ENCODE results near the gene PRX. TPM values are rescaled to one million over a fixed set of nuclear protein-coding genes. Genes with fewer than 3 reads are reported as not detected.
A peak's percentile ranks its signal among the peaks of the same experiment; 100 is the strongest.

Gene PRX
- total RNA-seq, 1 donor from 2014 or later, result 1.8 TPM

GRCh38 chr19:40366697-40367561 lies 46.2 kb downstream of the PRX start:
- TF ChIP-seq, protein P1, sequence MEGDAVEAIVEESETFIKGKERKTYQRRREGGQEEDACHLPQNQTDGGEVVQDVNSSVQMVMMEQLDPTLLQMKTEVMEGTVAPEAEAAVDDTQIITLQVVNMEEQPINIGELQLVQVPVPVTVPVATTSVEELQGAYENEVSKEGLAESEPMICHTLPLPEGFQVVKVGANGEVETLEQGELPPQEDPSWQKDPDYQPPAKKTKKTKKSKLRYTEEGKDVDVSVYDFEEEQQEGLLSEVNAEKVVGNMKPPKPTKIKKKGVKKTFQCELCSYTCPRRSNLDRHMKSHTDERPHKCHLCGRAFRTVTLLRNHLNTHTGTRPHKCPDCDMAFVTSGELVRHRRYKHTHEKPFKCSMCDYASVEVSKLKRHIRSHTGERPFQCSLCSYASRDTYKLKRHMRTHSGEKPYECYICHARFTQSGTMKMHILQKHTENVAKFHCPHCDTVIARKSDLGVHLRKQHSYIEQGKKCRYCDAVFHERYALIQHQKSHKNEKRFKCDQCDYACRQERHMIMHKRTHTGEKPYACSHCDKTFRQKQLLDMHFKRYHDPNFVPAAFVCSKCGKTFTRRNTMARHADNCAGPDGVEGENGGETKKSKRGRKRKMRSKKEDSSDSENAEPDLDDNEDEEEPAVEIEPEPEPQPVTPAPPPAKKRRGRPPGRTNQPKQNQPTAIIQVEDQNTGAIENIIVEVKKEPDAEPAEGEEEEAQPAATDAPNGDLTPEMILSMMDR (IDR thresholded peaks at IDR 0.05; ENCODE audit: insufficient read depth, low read length, severe bottlenecking), result no peak
- no peak for FAIRE-seq

DNA sequence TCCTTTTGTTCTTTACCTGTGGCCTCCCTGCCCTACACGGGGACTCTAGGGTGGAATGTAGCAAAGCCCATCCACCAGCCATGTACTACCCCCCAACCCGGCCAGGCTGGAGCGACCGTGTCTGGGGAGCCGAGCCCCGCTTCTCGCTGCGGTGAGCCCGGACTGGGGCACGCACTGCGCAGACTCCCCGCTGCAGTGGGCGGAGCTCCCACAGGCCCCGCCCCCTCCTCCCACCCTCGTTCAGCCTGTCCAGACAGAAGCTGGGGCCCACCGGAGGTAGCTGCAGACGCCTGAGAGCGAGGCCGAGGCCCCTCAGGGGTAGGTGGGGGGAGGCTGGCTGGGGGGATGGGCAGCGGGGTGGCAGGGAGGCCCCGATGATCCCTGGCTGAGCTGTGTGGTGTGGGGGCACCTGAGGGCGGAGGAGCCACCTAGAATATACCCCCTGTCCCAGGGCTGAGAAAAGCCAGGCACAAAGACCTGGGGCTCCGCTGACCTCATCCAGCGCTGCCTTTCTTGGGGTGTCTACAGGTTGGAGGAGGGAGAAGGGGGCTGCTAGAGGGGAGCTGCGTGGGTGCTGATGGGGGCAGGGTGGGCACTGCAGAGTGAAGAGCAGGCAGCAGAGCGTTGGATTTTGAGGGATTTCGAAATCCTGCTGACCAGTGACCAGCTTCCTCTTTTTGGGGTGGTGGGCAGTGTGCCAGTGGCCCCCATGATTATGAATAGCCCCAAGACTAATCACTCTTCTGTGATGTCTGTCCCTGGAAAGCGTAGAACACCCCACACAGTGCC lies 47.4 kb downstream of the PRX start:
- Histone ChIP-seq H3K4me3 (ENCODE audit: low read depth, low read length) (peak overlapping the region; percentile 40), H3K27me3 (ENCODE audit: control insufficient read depth, insufficient read depth, low read length) (no peaks in the 10 kb centered on the region), H3K36me3 (ENCODE audit: control insufficient read depth, insufficient read depth, low read length) (peaks cover 20% of the 10 kb centered on the region)
- TF ChIP-seq, protein P1 (IDR thresholded peaks at IDR 0.05; ENCODE audit: insufficient read depth, low read length, severe bottlenecking), result no peak
- no peak for FAIRE-seq
- peak; percentile 49 for DNase-seq (ENCODE audit: low read depth)

More at GRCh38 chr19:40366697-40367561, 46.2 kb downstream of the PRX start:
- H3K4me3 ChIP-seq (ENCODE audit: low read depth, low read length), result no peak overlapping the region
- peaks cover 24% of the 10 kb centered on the region for H3K36me3 ChIP-seq (ENCODE audit: control insufficient read depth, insufficient read depth, low read length)
- DNase-seq (ENCODE audit: low read depth), result no peak
- no peaks in the 10 kb centered on the region for H3K27me3 ChIP-seq (ENCODE audit: control insufficient read depth, insufficient read depth, low read length)

DNA sequence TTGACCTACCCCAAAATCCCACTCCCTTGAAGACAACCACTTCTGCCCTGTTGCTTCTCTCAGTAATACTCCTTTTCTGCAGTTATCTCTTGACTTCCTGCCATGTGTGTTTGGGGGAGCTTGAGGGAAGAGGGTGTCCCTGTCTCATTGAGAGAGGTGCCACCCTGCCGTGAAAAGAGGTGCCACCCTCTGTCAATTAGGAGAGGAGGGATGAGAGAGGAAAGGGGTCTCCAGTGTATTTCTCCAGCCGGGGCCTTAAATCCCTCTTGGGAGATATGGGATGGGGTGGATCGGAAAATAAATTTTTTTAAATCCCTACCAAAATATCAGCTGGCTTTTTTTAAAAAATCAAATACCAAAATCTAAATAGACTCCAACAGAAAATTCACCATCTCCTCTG lies 48.2 kb downstream of the PRX start:
- no peaks in the 10 kb centered on the region for H3K27me3 ChIP-seq (ENCODE audit: control insufficient read depth, insufficient read depth, low read length)
- no peak overlapping the region for H3K4me3 ChIP-seq (ENCODE audit: low read depth, low read length)
- H3K36me3 ChIP-seq (ENCODE audit: control insufficient read depth, insufficient read depth, low read length), result peaks cover 16% of the 10 kb centered on the region
- no peak for DNase-seq (ENCODE audit: low read depth)
- TF ChIP-seq, protein P1 (IDR thresholded peaks at IDR 0.05; ENCODE audit: insufficient read depth, low read length, severe bottlenecking), result no peak
- no peak for FAIRE-seq

- DNase-seq (ENCODE audit: low read depth) (no peak), FAIRE-seq (no peak)
- no peak overlapping the region for H3K4me3 ChIP-seq (ENCODE audit: low read depth, low read length)
These were observed 50.1 kb downstream of the PRX start for GRCh38 chr19:40363069-40363468.

GRCh38 chr19:40362160-40362559 lies 51.0 kb downstream of the PRX start:
- Histone ChIP-seq H3K36me3 (ENCODE audit: control insufficient read depth, insufficient read depth, low read length) (peaks cover 13% of the 10 kb centered on the region), H3K4me3 (ENCODE audit: low read depth, low read length) (no peak overlapping the region), H3K27me3 (ENCODE audit: control insufficient read depth, insufficient read depth, low read length) (no peaks in the 10 kb centered on the region)
- DNase-seq (ENCODE audit: low read depth) (no peak), FAIRE-seq (no peak)
- TF ChIP-seq, protein P1 (IDR thresholded peaks at IDR 0.05; ENCODE audit: insufficient read depth, low read length, severe bottlenecking), result no peak

More at GRCh38 chr19:40363069-40363468, 50.1 kb downstream of the PRX start:
- TF ChIP-seq, protein P1 (IDR thresholded peaks at IDR 0.05; ENCODE audit: insufficient read depth, low read length, severe bottlenecking), result no peak
- peaks cover 16% of the 10 kb centered on the region for H3K36me3 ChIP-seq (ENCODE audit: control insufficient read depth, insufficient read depth, low read length)
- no peaks in the 10 kb centered on the region for H3K27me3 ChIP-seq (ENCODE audit: control insufficient read depth, insufficient read depth, low read length)
